MM.1S (cell line): ENCODE measurements around the gene CDSN.

Experiments used
- DNase-seq: peaks from one replicate; pipeline ENCODE4 v3.0.0-alpha.2; 2015
- H2AFZ ChIP-seq: fragments of 300-600 bp; sonication (generic); 2 replicates; pipeline ENCODE4 v1.6.0; 2016; ENCODE audit warnings: antibody characterized with exemption, low read length
- H3F3A ChIP-seq: fragments of 300-600 bp; sonication (generic); 2 replicates; pipeline ENCODE4 v1.6.1; 2016; ENCODE audit warnings: mild to moderate bottlenecking, antibody characterized with exemption, low read length, moderate library complexity, mixed read lengths; ENCODE audit not compliant: insufficient read depth
- H3K27ac ChIP-seq: fragments of 300-600 bp; sonication (generic); 2 replicates; pipeline ENCODE4 v1.5.1; 2016; ENCODE audit warnings: mild to moderate bottlenecking, low read length
- H3K27me3 ChIP-seq: fragments of 300-600 bp; sonication (generic); replicated peaks from 2 replicates; pipeline ENCODE4 v1.6.0; 2016; ENCODE audit warnings: low read length; ENCODE audit not compliant: insufficient read depth
- H3K36me3 ChIP-seq: fragments of 300-600 bp; sonication (generic); replicated peaks from 2 replicates; pipeline ENCODE4 v1.6.1; 2016; ENCODE audit warnings: mild to moderate bottlenecking, low read length, mixed read lengths; ENCODE audit not compliant: insufficient read depth
- H3K4me1 ChIP-seq: fragments of 300-600 bp; sonication (generic); 2 replicates; pipeline ENCODE4 v1.6.1; 2016; ENCODE audit warnings: low read length, mixed read lengths
- H3K4me2 ChIP-seq: fragments of 300-600 bp; sonication (generic); 2 replicates; pipeline ENCODE4 v1.6.0; 2016; ENCODE audit warnings: low read depth, low read length
- H3K4me3 ChIP-seq: fragments of 300-600 bp; sonication (generic); 2 replicates; pipeline ENCODE4 v1.5.1; 2016; ENCODE audit warnings: low read length, mixed read lengths
- H3K79me2 ChIP-seq: fragments of 300-600 bp; sonication (generic); 2 replicates; pipeline ENCODE4 v1.6.1; 2016; ENCODE audit warnings: mixed run types, low read length, mixed read lengths
- H3K9ac ChIP-seq: fragments of 300-600 bp; sonication (generic); 2 replicates; pipeline ENCODE4 v1.6.1; 2016; ENCODE audit warnings: low read length, mixed read lengths
- H3K9me2 ChIP-seq: fragments of 300-600 bp; sonication (generic); replicated peaks from 2 replicates; pipeline ENCODE4 v1.6.1; 2016; ENCODE audit warnings: mild to moderate bottlenecking, low read length, mixed read lengths; ENCODE audit not compliant: insufficient read depth
- H3K9me3 ChIP-seq: fragments of 300-600 bp; sonication (generic); replicated peaks from 2 replicates; pipeline ENCODE4 v1.6.1; 2016; ENCODE audit warnings: mild to moderate bottlenecking, low read length, mixed read lengths; ENCODE audit not compliant: insufficient read depth
- H4K20me1 ChIP-seq: fragments of 300-600 bp; sonication (generic); 2 replicates; pipeline ENCODE4 v1.6.1; 2016; ENCODE audit warnings: mild to moderate bottlenecking, low read length, moderate library complexity, mixed read lengths; ENCODE audit not compliant: insufficient read depth
- CTCF ChIP-seq: fragments of 300-600 bp; sonication (generic); IDR thresholded peaks from 2 replicates; pipeline ENCODE4 v1.5.1; 2016; ENCODE audit warnings: antibody characterized with exemption, low read length, mixed read lengths
- EZH2 ChIP-seq: fragments of 300-600 bp; sonication (generic); optimal IDR thresholded peaks from 2 replicates; pipeline ENCODE3; 2017; ENCODE audit warnings: low read depth, mild to moderate bottlenecking, antibody characterized with exemption, low read length, mixed read lengths
- EZH2phosphoT487 ChIP-seq: fragments of 300-600 bp; sonication (generic); IDR thresholded peaks from 2 replicates; pipeline ENCODE4 v1.6.1; 2018; ENCODE audit warnings: antibody characterized with exemption, low read length

CDSN gene

DNA sequence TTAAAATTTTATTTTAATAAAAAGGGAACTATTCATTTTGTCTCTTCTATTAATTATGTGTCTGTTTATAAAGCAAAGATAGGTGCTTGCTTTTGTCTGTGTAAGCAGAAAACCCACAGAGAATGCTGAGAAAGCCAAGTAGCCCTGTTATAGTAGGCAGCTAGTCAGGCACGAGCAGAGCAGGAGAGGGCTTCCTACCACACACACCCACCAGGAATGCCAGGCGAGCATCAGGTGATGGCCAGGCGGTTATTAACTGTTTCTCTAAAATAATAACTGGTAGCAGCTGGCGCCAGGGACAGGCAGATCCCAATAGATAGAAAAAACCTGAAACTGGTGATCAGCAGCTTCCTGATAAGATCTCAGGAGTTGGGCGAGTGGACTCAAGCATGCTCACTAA is 23.6 kb downstream of the CDSN start:
- Histone ChIP-seq H4K20me1 (no peaks in the 10 kb centered on the region), H3K4me3 (no peak overlapping the region), H3K79me2 (no peaks in the 10 kb centered on the region), H3K27ac (no peak overlapping the region), H3K9me3 (no peaks in the 10 kb centered on the region), H3K4me2 (no peak overlapping the region), H3K9ac (no peak overlapping the region), H2AFZ (no peak overlapping the region), H3K27me3 (no peaks in the 10 kb centered on the region), H3K36me3 (no peaks in the 10 kb centered on the region), H3K4me1 (peaks cover 13% of the 10 kb centered on the region), H3K9me2 (no peaks in the 10 kb centered on the region), H3F3A (peaks cover 3% of the 10 kb centered on the region; the same call in 1 of the 2 replicates)
- DNase-seq, result no peak
- TF ChIP-seq EZH2phosphoT487, result no peak
- no peak for TF ChIP-seq CTCF
- no peak for TF ChIP-seq EZH2

DNA sequence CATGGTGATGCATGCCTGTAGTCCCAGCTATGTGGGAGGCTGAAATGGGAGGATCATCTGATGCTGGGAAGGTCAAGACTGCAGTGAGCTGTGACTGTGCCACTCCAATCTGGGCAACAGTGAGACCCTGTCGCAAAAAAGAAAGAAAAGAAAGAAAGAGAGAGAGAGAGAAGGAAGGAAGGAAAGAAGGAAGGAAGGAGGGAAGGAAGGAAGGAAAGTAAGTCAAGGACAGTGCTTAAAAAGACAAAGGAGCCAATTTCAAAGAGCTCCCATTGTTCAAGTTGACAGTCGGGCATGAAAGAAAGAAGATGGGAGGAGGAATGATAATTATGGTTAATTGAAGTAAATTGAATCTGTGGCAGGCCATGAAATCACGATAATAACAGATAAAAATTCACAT is 24.0 kb downstream of the CDSN start:
- no peaks in the 10 kb centered on the region for H3K36me3 ChIP-seq
- peaks cover 3% of the 10 kb centered on the region; the same call in 1 of the 2 replicates for H3F3A ChIP-seq
- no peaks in the 10 kb centered on the region for H3K79me2 ChIP-seq
- peaks cover 13% of the 10 kb centered on the region for H3K4me1 ChIP-seq
- DNase-seq, result no peak
- no peaks in the 10 kb centered on the region for H4K20me1 ChIP-seq
- no peaks in the 10 kb centered on the region for H3K9me2 ChIP-seq
- no peaks in the 10 kb centered on the region for H3K27me3 ChIP-seq
- no peak for TF ChIP-seq CTCF
- H2AFZ ChIP-seq, result no peak overlapping the region
- no peaks in the 10 kb centered on the region for H3K9me3 ChIP-seq
- no peak overlapping the region for H3K27ac ChIP-seq
- no peak overlapping the region for H3K4me2 ChIP-seq
- no peak overlapping the region for H3K4me3 ChIP-seq
- no peak overlapping the region for H3K9ac ChIP-seq

DNA sequence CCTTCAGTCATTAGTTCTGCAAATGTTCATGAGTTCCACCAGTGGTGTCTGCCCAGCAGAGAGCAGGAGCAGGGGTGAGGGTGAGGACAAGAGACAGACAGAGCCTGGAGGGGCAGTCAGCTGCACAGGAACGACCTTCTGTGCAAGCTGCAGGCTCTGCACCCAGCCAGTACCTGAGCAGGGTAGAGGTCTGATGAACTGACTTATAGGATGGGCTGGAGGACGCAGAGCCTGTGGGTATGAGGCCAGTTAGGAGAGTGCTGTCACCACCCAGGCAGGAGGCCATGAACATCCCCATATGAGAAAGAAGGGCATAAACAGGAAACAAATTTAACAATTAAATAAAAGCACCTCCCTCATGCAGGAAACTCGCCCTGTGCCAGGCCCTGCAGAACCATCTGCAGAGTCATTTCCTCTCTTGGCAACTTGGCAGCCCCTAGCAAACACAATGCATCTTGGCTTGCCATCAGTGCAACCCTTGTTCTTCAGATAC is 25.8 kb downstream of the CDSN start:
- Histone ChIP-seq H3K4me1 (peaks cover 13% of the 10 kb centered on the region), H3K4me3 (no peak overlapping the region), H3K79me2 (no peaks in the 10 kb centered on the region), H3K9ac (no peak overlapping the region), H3K27ac (no peak overlapping the region), H3K9me3 (no peaks in the 10 kb centered on the region), H3K4me2 (no peak overlapping the region), H3K9me2 (no peaks in the 10 kb centered on the region), H3F3A (peaks cover 3% of the 10 kb centered on the region; the same call in 1 of the 2 replicates), H3K27me3 (no peaks in the 10 kb centered on the region), H4K20me1 (no peaks in the 10 kb centered on the region), H2AFZ (peak overlapping the region; percentile 67), H3K36me3 (no peaks in the 10 kb centered on the region)
- DNase-seq, result peak; percentile 41
- TF ChIP-seq EZH2phosphoT487 (no peak), CTCF (no peak), EZH2 (no peak)
